ENCODE measurements around the gene TOMM70. TPM values are rescaled to one million over a fixed set of nuclear protein-coding genes. Genes with fewer than 3 reads are reported as not detected.

TOMM70 gene
- total and polyA plus RNA-seq, 2 of the 13 experiments (the other 11 are each of a cell fraction or from before 2014, with no cell fraction given): 27.0 to 77.2 TPM

- ATAC-seq: peak; percentile 40
- Histone ChIP-seq H3K4me3 (replicated peaks in 1 of 3; ENCODE audit: insufficient read depth in 1 of 3, low read depth in 2 of 3, low read length in 3 of 3) (peak overlapping the region; percentile 92 to 99 (median 96)), H3K27ac (ENCODE audit: extremely low read length, insufficient read depth, low read length) (peak overlapping the region; percentile 93), H3K9ac (ENCODE audit: insufficient read depth, low read depth, low read length) (peak overlapping the region; percentile 91), H3K27me3 (ENCODE audit: control insufficient read depth in 1 of 2, insufficient read depth in 2 of 2, low read length in 2 of 2) (no peaks in the 10 kb centered on the region; a peak in 1 of 5 replicates), H3K36me3 (replicated peaks in 1 of 2; ENCODE audit: control insufficient read depth in 1 of 2, insufficient read depth in 2 of 2, low read length in 2 of 2) (no peaks in the 10 kb centered on the region; a peak in 1 of 5 replicates), H2AFZ (ENCODE audit: low read length) (no peak overlapping the region), H3K9me3 (ENCODE audit: low read length) (no peaks in the 10 kb centered on the region), H3K79me2 (ENCODE audit: insufficient read depth, low read length) (peaks cover 88% of the 10 kb centered on the region), H3K4me1 (ENCODE audit: insufficient read depth, low read length) (peaks cover 56% of the 10 kb centered on the region), H4K20me1 (ENCODE audit: insufficient read depth, low read length) (peaks cover 28% of the 10 kb centered on the region), H3K4me2 (ENCODE audit: low read depth, low read length) (peak overlapping the region; percentile 87)
- no TSS peak for BruUV-seq (replicated peaks)
- in situ Hi-C loops (cut with HindIII; ENCODE audit: extremely low pct_ligation_motif_present, low pct_unique_long_range_greater_than_20kb) (no loop called here), intact Hi-C loops (cut with micrococcal nuclease; ENCODE audit: unreplicated experiment) (loop anchor here (2.0 to 10.0 kb wide), 2 partner anchors 66 to 326 kb away; partner anchors contain the start of gene NIT2)
- ChIA-PET CTCF (ENCODE audit: low intra/inter-chr PET ratio, low total read pairs) (no interaction called here), POLR2A (interaction anchor here (1.1 to 3.7 kb wide), 8 partner anchors 9 to 92 kb away, joined by 3 to 44 read pairs (median 12); partner anchors contain the start of genes NIT2 and TMEM45A)
- 0% methylated on average over 5 of the region's 22 CpGs for WGBS (ENCODE audit: low lambda C conversion rate)
- 0 out of 2 replicates have a peak, but pooled peaks have one; percentile 13 for TF ChIP-seq ZNF768 (CRISPR knock-in tag; IDR thresholded peaks at IDR 0.05)
- no peak for TF ChIP-seq ZEB1 (IDR thresholded peaks at IDR 0.05; ENCODE audit: insufficient replicate concordance, low read depth)
- 0 out of 2 replicates have a peak, but pooled peaks have one; percentile 17 for TF ChIP-seq ZBTB10 (CRISPR knock-in tag; IDR thresholded peaks at IDR 0.05; ENCODE audit: borderline replicate concordance)
- peak; percentile 16 for DNase-seq (ENCODE audit: low spot score)
- FAIRE-seq: no peak
Observed at GRCh38 chr3:100400419-100400779, 490 bp downstream of the TOMM70 start.
